ENCODE measurements around the gene SV2B. TPM values are rescaled to one million over a fixed set of nuclear protein-coding genes. Genes with fewer than 3 reads are reported as not detected.

SV2B gene
- total RNA-seq, 2 donors from 2014 or later, result 0.17 to 0.30 TPM

GRCh38 chr15:91246998-91247397, 146.9 kb downstream of the SV2B start:
- Mint-ChIP-seq H3K9me3 (no peaks in the 10 kb centered on the region), H3K36me3 (ENCODE audit: insufficient read depth in 2 of 2) (no peaks in the 10 kb centered on the region), H3K4me3 (no peak overlapping the region), H3K27me3 (ENCODE audit: low read depth) (peaks cover 28% of the 10 kb centered on the region), H3K4me1 (ENCODE audit: low read depth) (no peaks in the 10 kb centered on the region), H3K27ac (no peak overlapping the region)
- ATAC-seq (replicated peaks in 1 of 2) (no peak), DNase-seq (no peak)

GRCh38 chr15:91249591-91249990, 149.5 kb downstream of the SV2B start:
- Mint-ChIP-seq H3K4me3 (no peak overlapping the region), H3K4me1 (ENCODE audit: low read depth) (no peaks in the 10 kb centered on the region), H3K27me3 (ENCODE audit: low read depth) (peaks cover 29% of the 10 kb centered on the region), H3K27ac (no peak overlapping the region), H3K9me3 (no peaks in the 10 kb centered on the region), H3K36me3 (ENCODE audit: insufficient read depth in 2 of 2) (no peaks in the 10 kb centered on the region)
- ATAC-seq (replicated peaks in 1 of 2), result no peak
- no peak for DNase-seq

- ATAC-seq (replicated peaks in 1 of 2) (no peak), DNase-seq (no peak)
- Mint-ChIP-seq H3K36me3 (ENCODE audit: insufficient read depth in 2 of 2) (no peaks in the 10 kb centered on the region), H3K4me3 (no peak overlapping the region), H3K27me3 (ENCODE audit: low read depth) (peaks cover 23% of the 10 kb centered on the region), H3K9me3 (no peaks in the 10 kb centered on the region), H3K4me1 (ENCODE audit: low read depth) (no peaks in the 10 kb centered on the region), H3K27ac (no peak overlapping the region)
Measured at GRCh38 chr15:91252322-91252721, 152.3 kb downstream of the SV2B start.

- H3K27me3 Mint-ChIP-seq (ENCODE audit: low read depth), result peaks cover 23% of the 10 kb centered on the region
- H3K4me1 Mint-ChIP-seq (ENCODE audit: low read depth), result no peaks in the 10 kb centered on the region
Measured at GRCh38 chr15:91252756-91253155, 152.7 kb downstream of the SV2B start.

GRCh38 chr15:91253605-91254004, 153.5 kb downstream of the SV2B start:
- Mint-ChIP-seq H3K36me3 (ENCODE audit: insufficient read depth in 2 of 2) (no peaks in the 10 kb centered on the region), H3K4me3 (no peak overlapping the region), H3K27ac (no peak overlapping the region), H3K27me3 (ENCODE audit: low read depth) (peaks cover 23% of the 10 kb centered on the region), H3K9me3 (no peaks in the 10 kb centered on the region), H3K4me1 (ENCODE audit: low read depth) (no peaks in the 10 kb centered on the region)
- DNase-seq, result no peak
- no peak for ATAC-seq (replicated peaks in 1 of 2)

More at GRCh38 chr15:91252756-91253155, 152.7 kb downstream of the SV2B start:
- ATAC-seq (replicated peaks in 1 of 2) (no peak), DNase-seq (no peak)
- Mint-ChIP-seq H3K36me3 (ENCODE audit: insufficient read depth in 2 of 2) (no peaks in the 10 kb centered on the region), H3K9me3 (no peaks in the 10 kb centered on the region), H3K27ac (no peak overlapping the region), H3K4me3 (no peak overlapping the region)

- no peaks in the 10 kb centered on the region for H3K9me3 Mint-ChIP-seq
- H3K4me1 Mint-ChIP-seq (ENCODE audit: low read depth), result no peaks in the 10 kb centered on the region
- ATAC-seq (replicated peaks in 1 of 2) (no peak), DNase-seq (no peak)
- no peak overlapping the region for H3K27ac Mint-ChIP-seq
- H3K27me3 Mint-ChIP-seq (ENCODE audit: low read depth), result peaks cover 22% of the 10 kb centered on the region
- H3K4me3 Mint-ChIP-seq, result no peak overlapping the region
- no peaks in the 10 kb centered on the region for H3K36me3 Mint-ChIP-seq (ENCODE audit: insufficient read depth in 2 of 2)
Measured at GRCh38 chr15:91254766-91255165, 154.7 kb downstream of the SV2B start.

GRCh38 chr15:91255670-91256192, 155.7 kb downstream of the SV2B start:
- peaks cover 17% of the 10 kb centered on the region for H3K27me3 Mint-ChIP-seq (ENCODE audit: low read depth)
- H3K27ac Mint-ChIP-seq, result no peak overlapping the region
- no peaks in the 10 kb centered on the region for H3K36me3 Mint-ChIP-seq (ENCODE audit: insufficient read depth in 2 of 2)
- no peak for DNase-seq
- no peak overlapping the region for H3K4me3 Mint-ChIP-seq
- no peak for ATAC-seq (replicated peaks in 1 of 2)
- no peaks in the 10 kb centered on the region for H3K4me1 Mint-ChIP-seq (ENCODE audit: low read depth)
- H3K9me3 Mint-ChIP-seq, result no peaks in the 10 kb centered on the region

- peaks cover 9% of the 10 kb centered on the region for H3K27me3 Mint-ChIP-seq (ENCODE audit: low read depth)
- ATAC-seq (replicated peaks in 1 of 2) (no peak), DNase-seq (no peak)
- no peak overlapping the region for H3K4me3 Mint-ChIP-seq
- H3K36me3 Mint-ChIP-seq (ENCODE audit: insufficient read depth in 2 of 2), result no peaks in the 10 kb centered on the region
- no peaks in the 10 kb centered on the region for H3K9me3 Mint-ChIP-seq
- no peak overlapping the region for H3K27ac Mint-ChIP-seq
- no peaks in the 10 kb centered on the region for H3K4me1 Mint-ChIP-seq (ENCODE audit: low read depth)
Measured at GRCh38 chr15:91257746-91258414, 157.8 kb downstream of the SV2B start.

GRCh38 chr15:91258415-91258759, 158.3 kb downstream of the SV2B start:
- peaks cover 8% of the 10 kb centered on the region for H3K27me3 Mint-ChIP-seq (ENCODE audit: low read depth)
- no peak overlapping the region for H3K27ac Mint-ChIP-seq
- H3K9me3 Mint-ChIP-seq, result no peaks in the 10 kb centered on the region
- DNase-seq (peak in 1 of 2 donors; percentile 2), ATAC-seq (replicated peaks in 1 of 2) (peak in 1 of 2 donors; percentile 39)
- no peak overlapping the region for H3K4me3 Mint-ChIP-seq
- H3K36me3 Mint-ChIP-seq (ENCODE audit: insufficient read depth in 2 of 2), result no peaks in the 10 kb centered on the region
- H3K4me1 Mint-ChIP-seq (ENCODE audit: low read depth), result no peaks in the 10 kb centered on the region

GRCh38 chr15:91259077-91259476, 159.0 kb downstream of the SV2B start:
- DNase-seq (no peak), ATAC-seq (replicated peaks in 1 of 2) (no peak)
- peaks cover 8% of the 10 kb centered on the region for H3K27me3 Mint-ChIP-seq (ENCODE audit: low read depth)
- no peaks in the 10 kb centered on the region for H3K36me3 Mint-ChIP-seq (ENCODE audit: insufficient read depth in 2 of 2)
- no peaks in the 10 kb centered on the region for H3K9me3 Mint-ChIP-seq
- no peak overlapping the region for H3K27ac Mint-ChIP-seq
- no peaks in the 10 kb centered on the region for H3K4me1 Mint-ChIP-seq (ENCODE audit: low read depth)
- no peak overlapping the region for H3K4me3 Mint-ChIP-seq

GRCh38 chr15:91261345-91261744, 161.3 kb downstream of the SV2B start:
- Mint-ChIP-seq H3K9me3 (no peaks in the 10 kb centered on the region), H3K36me3 (ENCODE audit: insufficient read depth in 2 of 2) (no peaks in the 10 kb centered on the region), H3K4me1 (ENCODE audit: low read depth) (no peaks in the 10 kb centered on the region), H3K27me3 (ENCODE audit: low read depth) (no peaks in the 10 kb centered on the region), H3K27ac (no peak overlapping the region), H3K4me3 (no peak overlapping the region)
- ATAC-seq (replicated peaks in 1 of 2) (no peak), DNase-seq (no peak)

GRCh38 chr15:91263632-91264531, 163.8 kb downstream of the SV2B start:
- H3K27me3 Mint-ChIP-seq (ENCODE audit: low read depth), result peaks cover 6% of the 10 kb centered on the region

GRCh38 chr15:91264651-91265351, 164.7 kb downstream of the SV2B start:
- DNase-seq (no peak), ATAC-seq (replicated peaks in 1 of 2) (no peak)
- Mint-ChIP-seq H3K4me3 (no peak overlapping the region), H3K27me3 (ENCODE audit: low read depth) (peaks cover 6% of the 10 kb centered on the region), H3K4me1 (ENCODE audit: low read depth) (no peaks in the 10 kb centered on the region), H3K27ac (no peak overlapping the region), H3K9me3 (no peaks in the 10 kb centered on the region), H3K36me3 (ENCODE audit: insufficient read depth in 2 of 2) (no peaks in the 10 kb centered on the region)

More at GRCh38 chr15:91263632-91264531, 163.8 kb downstream of the SV2B start:
- no peak for ATAC-seq (replicated peaks in 1 of 2)
- no peak for DNase-seq
- no peaks in the 10 kb centered on the region for H3K36me3 Mint-ChIP-seq (ENCODE audit: insufficient read depth in 2 of 2)
- H3K4me1 Mint-ChIP-seq (ENCODE audit: low read depth), result no peaks in the 10 kb centered on the region
- H3K4me3 Mint-ChIP-seq, result no peak overlapping the region
- H3K27ac Mint-ChIP-seq, result no peak overlapping the region
- no peaks in the 10 kb centered on the region for H3K9me3 Mint-ChIP-seq

Measured in activated T-cell treated with anti-CD3 and anti-CD28 coated beads, Interleukin-2, amount 50 U/mL, for 72 hours (primary cell).